A549 (cell line): ENCODE data around the gene TCF7L1. TPM values are rescaled to one million over a fixed set of nuclear protein-coding genes. Genes with fewer than 3 reads are reported as not detected.

Experiments used
- ATAC-seq, 2 experiments: fragments of 200-7000 bp in 1 of 2; fragments of >200 bp in 1 of 2; cut with Nextera tagmentation in 1 of 2; cut with Tn5 transposase in 1 of 2; 3 replicates each; pipeline versions ENCODE4 v1.8.0 to v1.9.1; 2018 to 2020; ENCODE audit warnings: mild to moderate bottlenecking in 1 of 2, moderate library complexity in 1 of 2
- CTCF ChIA-PET: fragments of 300-600 bp; sonication (Branson Sonifier 250); formaldehyde crosslinking; extraction: SDS; loops from one replicate; lab custom pipeline; 2021; ENCODE audit warnings: antibody characterized with exemption, inconsistent platforms; lab: Yijun Ruan, JAX
- POLR2A ChIA-PET: fragments of 350-600 bp; formaldehyde crosslinking; extraction: SDS; loops from one replicate; lab custom pipeline; 2021; ENCODE audit warnings: antibody characterized with exemption, inconsistent platforms; lab: Yijun Ruan, JAX
- DNase-seq, 2 experiments: peaks; one replicate each; pipeline versions ENCODE4 v3.0.0 to v3.0.0-alpha.2; 2011 to 2016; ENCODE audit warnings: low read depth in 1 of 2, low spot score in 1 of 2
- FAIRE-seq: peaks from 2 replicates; lab custom pipeline; 2011; peaks lifted over from hg19 to GRCh38; lab: Jason Lieb, UNC
- H3K27ac ChIP-seq, 2 experiments: fragments of >200 bp; sonication (Bioruptor Twin); formaldehyde crosslinking; 3 replicates each; pipeline ENCODE4 v1.5.1; 2016 to 2017
- H3K4me1 ChIP-seq: fragments of >200 bp; sonication (Bioruptor Twin); formaldehyde crosslinking; 3 replicates; pipeline ENCODE4 v1.6.1; 2016
- H3K4me2 ChIP-seq: fragments of >200 bp; sonication (Bioruptor Twin); formaldehyde crosslinking; 3 replicates; pipeline ENCODE4 v1.6.1; 2016
- H3K4me3 ChIP-seq: fragments of >200 bp; sonication (Bioruptor Twin); formaldehyde crosslinking; 3 replicates; pipeline ENCODE4 v1.5.1; 2016
- H3K9me3 ChIP-seq: fragments of >200 bp; sonication (Bioruptor Twin); formaldehyde crosslinking; 3 replicates; pipeline ENCODE4 v1.6.1; 2016
- BHLHE40 ChIP-seq: IDR thresholded peaks from 2 replicates; pipeline ENCODE4 v1.6.1; 2012; ENCODE audit warnings: low read depth, low read length, inconsistent platforms
- CBX8 ChIP-seq: fragments of 200-600 bp; sonication (generic); IDR thresholded peaks from 2 replicates; pipeline ENCODE4 v1.6.1; 2016
- CHD4 ChIP-seq: fragments of 200-600 bp; sonication (generic); IDR thresholded peaks from 2 replicates; pipeline ENCODE4 v1.6.1; 2016; ENCODE audit warnings: antibody characterized with exemption, mild to moderate bottlenecking, borderline replicate concordance
- EHF ChIP-seq: fragments of 250-450 bp; sonication (Bioruptor Pico); IDR thresholded peaks from 2 replicates; pipeline ENCODE4 v1.5.0; 2020; ENCODE audit warnings: mild to moderate bottlenecking
- EHMT2 ChIP-seq: fragments of 200-600 bp; sonication (generic); IDR thresholded peaks from 2 replicates; pipeline ENCODE4 v1.6.1; 2016; ENCODE audit warnings: antibody characterized with exemption, low read depth, mild to moderate bottlenecking, moderate library complexity
- ELK1 ChIP-seq: fragments of 150-350 bp; IDR thresholded peaks from 2 replicates; pipeline ENCODE4 v1.6.1; 2014; ENCODE audit warnings: low read depth, mild to moderate bottlenecking, low read length
- EP300 ChIP-seq, 2 experiments: fragments of >200 bp; sonication (Bioruptor Twin); formaldehyde crosslinking; IDR thresholded peaks; 2 replicates in 1 of 2; 3 replicates in 1 of 2; pipeline ENCODE4 v1.6.1; 2016 to 2017
- FOSB ChIP-seq: fragments of 250-450 bp; sonication (Bioruptor Pico); IDR thresholded peaks from 2 replicates; pipeline ENCODE4 v1.5.0; 2020; ENCODE audit warnings: mild to moderate bottlenecking, moderate library complexity
- GATA3 ChIP-seq: IDR thresholded peaks from 2 replicates; pipeline ENCODE4 v1.6.1; 2012; ENCODE audit warnings: borderline replicate concordance
- HDAC2 ChIP-seq: fragments of 200-600 bp; sonication (generic); IDR thresholded peaks from 2 replicates; pipeline ENCODE4 v1.6.1; 2016
- JUN ChIP-seq, 2 experiments: fragments of >200 bp; sonication (Bioruptor Twin); formaldehyde crosslinking; IDR thresholded peaks; 2 replicates in 1 of 2; 3 replicates in 1 of 2; pipeline ENCODE4 v1.6.1; 2016 to 2017
- KDM1A ChIP-seq: fragments of 200-600 bp; sonication (generic); IDR thresholded peaks from 2 replicates; pipeline ENCODE4 v1.6.1; 2016; ENCODE audit warnings: low read depth, mild to moderate bottlenecking
- MAZ ChIP-seq: fragments of 150-350 bp; IDR thresholded peaks from 2 replicates; pipeline ENCODE4 v1.6.1; 2014; ENCODE audit warnings: antibody characterized with exemption, low read depth, low read length, borderline replicate concordance
- MYC ChIP-seq: IDR thresholded peaks from 2 replicates; pipeline ENCODE4 v1.6.1; 2012; ENCODE audit warnings: mild to moderate bottlenecking, inconsistent platforms, low read length, improper control_type of control experiment, borderline replicate concordance
- NFE2L2 ChIP-seq: fragments of 150-350 bp; conservative IDR thresholded peaks from 2 replicates; pipeline ENCODE4 v1.6.1; 2014; ENCODE audit warnings: low read length
- NR3C1 ChIP-seq: fragments of >200 bp; sonication (Bioruptor Twin); formaldehyde crosslinking; IDR thresholded peaks from 3 replicates; pipeline ENCODE4 v1.6.1; 2017
- PHF8 ChIP-seq: fragments of 200-600 bp; sonication (generic); IDR thresholded peaks from 2 replicates; pipeline ENCODE4 v1.6.1; 2016; ENCODE audit warnings: low read depth, mild to moderate bottlenecking, antibody characterized with exemption, moderate library complexity, borderline replicate concordance
- POLR2A ChIP-seq: IDR thresholded peaks from 2 replicates; pipeline ENCODE4 v1.6.1; 2012; ENCODE audit warnings: mild to moderate bottlenecking, low read length
- RARB ChIP-seq: fragments of 250-450 bp; sonication (Bioruptor Pico); IDR thresholded peaks from 2 replicates; pipeline ENCODE4 v1.8.0; 2021; ENCODE audit warnings: mild to moderate bottlenecking, moderate library complexity
- RCOR1 ChIP-seq: fragments of 150-350 bp; IDR thresholded peaks from 2 replicates; pipeline ENCODE4 v1.6.1; 2014; ENCODE audit warnings: antibody characterized with exemption, low read length, low read depth
- REST ChIP-seq: fragments of 200-600 bp; sonication (generic); IDR thresholded peaks from 2 replicates; pipeline ENCODE4 v1.6.1; 2016; ENCODE audit warnings: antibody characterized with exemption, mild to moderate bottlenecking, moderate library complexity
- RFX5 ChIP-seq: fragments of 450-650 bp; IDR thresholded peaks from 2 replicates; pipeline ENCODE4 v1.7.1; 2014; ENCODE audit warnings: antibody characterized with exemption, mild to moderate bottlenecking, moderate library complexity
- ZFP36 ChIP-seq: fragments of 450-650 bp; IDR thresholded peaks from 2 replicates; pipeline ENCODE4 v1.6.1; 2014; ENCODE audit warnings: borderline replicate concordance; ENCODE audit not compliant: partially characterized antibody
- ZNF302 ChIP-seq: fragments of 250-450 bp; sonication (Bioruptor Pico); IDR thresholded peaks from 2 replicates; pipeline ENCODE4 v1.9.0; 2021; ENCODE audit warnings: inconsistent platforms, mild to moderate bottlenecking, moderate library complexity
- ZSCAN20 ChIP-seq: fragments of 250-450 bp; sonication (Bioruptor Pico); IDR thresholded peaks from 2 replicates; pipeline ENCODE4 v1.8.0; 2022; ENCODE audit warnings: mild to moderate bottlenecking, moderate library complexity
- WGBS: methylation state at CpG from one replicate; pipeline ENCODE4 v1.1.6; 2017; ENCODE audit errors: missing lambda C conversion rate; 5-methylcytosine and 5-hydroxymethylcytosine counted together
- polyA plus RNA-seq, 4 experiments: library from polyadenylated mRNA; depleted of rRNA in 3 of 4; stranded (reverse); fragments of >200 nt; fragmentation: RNase III in 1 of 4; extraction: RNeasy Plus Mini Kit Qiagen cat#74134 plus additional on column Dnase treatment in 1 of 4; gene quantifications; 2 replicates in 3 of 4; 3 replicates in 1 of 4; pipeline ENCODE4 v1.2.3, GENCODE V29; 2011 to 2017
- TF ChIP-seq, protein P1 (sequence below): fragments of >200 bp; sonication (Bioruptor Twin); formaldehyde crosslinking; IDR thresholded peaks from 2 replicates; pipeline ENCODE4 v1.6.1; 2016
- TF ChIP-seq, protein P2 (sequence below): IDR thresholded peaks from 2 replicates; pipeline ENCODE4 v1.6.1; 2012; ENCODE audit warnings: low read depth, borderline replicate concordance
- TF ChIP-seq, protein P3 (sequence below): fragments of 250-450 bp; sonication (Bioruptor Pico); IDR thresholded peaks from 2 replicates; pipeline ENCODE4 v1.5.0; 2021; ENCODE audit warnings: mild to moderate bottlenecking, moderate library complexity, borderline replicate concordance
- TF ChIP-seq, protein P4 (sequence below): fragments of >200 bp; sonication (Bioruptor Twin); formaldehyde crosslinking; IDR thresholded peaks from 3 replicates; pipeline ENCODE4 v1.5.1; 2016

The TCF7L1 gene
- polyA plus RNA-seq, 2 of the 4 experiments (the other 2 are of a cell fraction), result 0.68 to 4.4 TPM

DNA sequence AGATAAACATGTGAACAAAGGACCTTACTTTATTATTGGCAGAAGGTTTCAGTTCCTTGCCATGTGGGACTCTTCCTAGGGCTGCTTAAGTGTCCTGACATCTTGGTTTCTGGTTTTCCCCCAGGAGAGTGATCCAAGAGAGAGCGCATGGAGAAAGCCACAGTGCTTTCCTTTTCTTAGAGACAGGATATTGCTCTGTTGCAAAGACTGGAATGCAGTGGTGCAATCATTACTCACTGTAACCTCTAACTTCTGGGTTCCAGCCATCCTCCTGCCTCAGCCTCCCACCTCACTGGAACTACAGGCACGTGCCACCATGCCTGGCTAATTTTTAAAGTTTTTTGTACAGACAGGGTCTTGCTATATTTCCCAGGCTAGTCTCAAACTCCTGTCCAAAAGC, 38.1 kb upstream of the TCF7L1 start:
- Histone ChIP-seq H3K27ac (no peak overlapping the region), H3K4me1 (no peaks in the 10 kb centered on the region), H3K9me3 (no peaks in the 10 kb centered on the region)
- DNase-seq, result no peak
- POLR2A ChIA-PET, result no interaction called here
- ATAC-seq, result no peak
- TF ChIP-seq KDM1A, result no peak
- TF ChIP-seq FOSB, result no peak
- no peak for TF ChIP-seq CHD4
- no peak for TF ChIP-seq BHLHE40
- TF ChIP-seq GATA3, result no peak
- no peak for TF ChIP-seq ZSCAN20 (CRISPR knock-in tag)
- TF ChIP-seq, protein P1, sequence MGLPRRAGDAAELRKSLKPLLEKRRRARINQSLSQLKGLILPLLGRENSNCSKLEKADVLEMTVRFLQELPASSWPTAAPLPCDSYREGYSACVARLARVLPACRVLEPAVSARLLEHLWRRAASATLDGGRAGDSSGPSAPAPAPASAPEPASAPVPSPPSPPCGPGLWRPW, result no peak
- no peak for TF ChIP-seq NFE2L2
- no peak for TF ChIP-seq MAZ
- TF ChIP-seq, protein P2, sequence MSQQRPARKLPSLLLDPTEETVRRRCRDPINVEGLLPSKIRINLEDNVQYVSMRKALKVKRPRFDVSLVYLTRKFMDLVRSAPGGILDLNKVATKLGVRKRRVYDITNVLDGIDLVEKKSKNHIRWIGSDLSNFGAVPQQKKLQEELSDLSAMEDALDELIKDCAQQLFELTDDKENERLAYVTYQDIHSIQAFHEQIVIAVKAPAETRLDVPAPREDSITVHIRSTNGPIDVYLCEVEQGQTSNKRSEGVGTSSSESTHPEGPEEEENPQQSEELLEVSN, result no peak
- TF ChIP-seq EHMT2, result no peak
- TF ChIP-seq EHF (CRISPR knock-in tag), result no peak
- no peak for TF ChIP-seq RFX5
- no peak for TF ChIP-seq JUN (IDR thresholded peaks at IDR 0.05)
- no peak for TF ChIP-seq PHF8
- no peak for TF ChIP-seq HDAC2
- TF ChIP-seq ZNF302 (CRISPR knock-in tag), result no peak
- no peak for TF ChIP-seq REST
- TF ChIP-seq, all 56 proteins: peak for 0
- CTCF ChIA-PET, result interaction anchor here (0.7 to 0.9 kb wide), 2 partner anchors 10 to 190 kb away, joined by 3 to 4 read pairs; no protein-coding TSS in a partner anchor
- H3K4me3 ChIP-seq, result no peak overlapping the region
- H3K4me2 ChIP-seq, result no peak overlapping the region
- no peak for FAIRE-seq
- WGBS, result 26% methylated on average over 2 of the region's 2 CpGs

DNA sequence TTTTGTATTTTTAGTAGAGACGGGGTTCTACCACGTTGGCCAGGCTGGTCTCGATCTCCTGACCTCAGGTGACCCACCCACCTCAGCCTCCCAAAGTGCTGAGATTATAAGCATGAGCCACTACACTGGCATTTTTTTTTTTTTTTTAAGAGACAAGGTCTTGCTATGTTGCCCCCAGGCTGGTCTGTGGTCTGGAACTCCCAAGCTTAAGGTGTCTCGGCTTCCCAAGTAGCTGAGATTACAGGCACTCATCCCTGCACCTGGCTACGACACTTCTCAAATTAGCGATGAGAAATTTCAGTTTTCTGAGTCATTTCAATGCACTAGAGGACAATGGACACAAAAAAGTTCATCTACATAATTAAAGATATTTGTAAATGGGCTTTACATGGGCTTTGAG, 36.6 kb upstream of the TCF7L1 start:
- no peak for ATAC-seq

More for the DNA sequence above, 36.6 kb upstream of the TCF7L1 start:
- WGBS, result 77% methylated on average over 6 of the region's 6 CpGs
- CTCF ChIA-PET, result no interaction called here
- Histone ChIP-seq H3K4me2 (no peak overlapping the region), H3K27ac (no peak overlapping the region), H3K9me3 (no peaks in the 10 kb centered on the region), H3K4me3 (no peak overlapping the region), H3K4me1 (no peaks in the 10 kb centered on the region)
- no peak for FAIRE-seq
- no peak for DNase-seq
- POLR2A ChIA-PET, result no interaction called here
- TF ChIP-seq ELK1, result no peak
- TF ChIP-seq KDM1A, result no peak
- TF ChIP-seq JUN (IDR thresholded peaks at IDR 0.05), result no peak
- TF ChIP-seq ZFP36, result no peak
- TF ChIP-seq, protein P3, sequence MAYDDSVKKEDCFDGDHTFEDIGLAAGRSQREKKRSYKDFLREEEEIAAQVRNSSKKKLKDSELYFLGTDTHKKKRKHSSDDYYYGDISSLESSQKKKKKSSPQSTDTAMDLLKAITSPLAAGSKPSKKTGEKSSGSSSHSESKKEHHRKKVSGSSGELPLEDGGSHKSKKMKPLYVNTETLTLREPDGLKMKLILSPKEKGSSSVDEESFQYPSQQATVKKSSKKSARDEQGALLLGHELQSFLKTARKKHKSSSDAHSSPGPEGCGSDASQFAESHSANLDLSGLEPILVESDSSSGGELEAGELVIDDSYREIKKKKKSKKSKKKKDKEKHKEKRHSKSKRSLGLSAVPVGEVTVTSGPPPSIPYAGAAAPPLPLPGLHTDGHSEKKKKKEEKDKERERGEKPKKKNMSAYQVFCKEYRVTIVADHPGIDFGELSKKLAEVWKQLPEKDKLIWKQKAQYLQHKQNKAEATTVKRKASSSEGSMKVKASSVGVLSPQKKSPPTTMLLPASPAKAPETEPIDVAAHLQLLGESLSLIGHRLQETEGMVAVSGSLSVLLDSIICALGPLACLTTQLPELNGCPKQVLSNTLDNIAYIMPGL, result no peak
- no peak for TF ChIP-seq MAZ
- no peak for TF ChIP-seq POLR2A
- TF ChIP-seq ZNF302 (CRISPR knock-in tag), result no peak
- no peak for TF ChIP-seq RCOR1
- TF ChIP-seq EHMT2, result no peak
- TF ChIP-seq, protein P4, sequence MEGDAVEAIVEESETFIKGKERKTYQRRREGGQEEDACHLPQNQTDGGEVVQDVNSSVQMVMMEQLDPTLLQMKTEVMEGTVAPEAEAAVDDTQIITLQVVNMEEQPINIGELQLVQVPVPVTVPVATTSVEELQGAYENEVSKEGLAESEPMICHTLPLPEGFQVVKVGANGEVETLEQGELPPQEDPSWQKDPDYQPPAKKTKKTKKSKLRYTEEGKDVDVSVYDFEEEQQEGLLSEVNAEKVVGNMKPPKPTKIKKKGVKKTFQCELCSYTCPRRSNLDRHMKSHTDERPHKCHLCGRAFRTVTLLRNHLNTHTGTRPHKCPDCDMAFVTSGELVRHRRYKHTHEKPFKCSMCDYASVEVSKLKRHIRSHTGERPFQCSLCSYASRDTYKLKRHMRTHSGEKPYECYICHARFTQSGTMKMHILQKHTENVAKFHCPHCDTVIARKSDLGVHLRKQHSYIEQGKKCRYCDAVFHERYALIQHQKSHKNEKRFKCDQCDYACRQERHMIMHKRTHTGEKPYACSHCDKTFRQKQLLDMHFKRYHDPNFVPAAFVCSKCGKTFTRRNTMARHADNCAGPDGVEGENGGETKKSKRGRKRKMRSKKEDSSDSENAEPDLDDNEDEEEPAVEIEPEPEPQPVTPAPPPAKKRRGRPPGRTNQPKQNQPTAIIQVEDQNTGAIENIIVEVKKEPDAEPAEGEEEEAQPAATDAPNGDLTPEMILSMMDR, result no peak
- no peak for TF ChIP-seq EP300 (IDR thresholded peaks at IDR 0.05)
- TF ChIP-seq CBX8, result no peak
- no peak for TF ChIP-seq MYC
- TF ChIP-seq NR3C1, result no peak
- TF ChIP-seq HDAC2, result no peak
- no peak for TF ChIP-seq RARB
- TF ChIP-seq, all 56 proteins: peak for 0
